Measurements from ENCODE around the gene ALK.

DNA sequence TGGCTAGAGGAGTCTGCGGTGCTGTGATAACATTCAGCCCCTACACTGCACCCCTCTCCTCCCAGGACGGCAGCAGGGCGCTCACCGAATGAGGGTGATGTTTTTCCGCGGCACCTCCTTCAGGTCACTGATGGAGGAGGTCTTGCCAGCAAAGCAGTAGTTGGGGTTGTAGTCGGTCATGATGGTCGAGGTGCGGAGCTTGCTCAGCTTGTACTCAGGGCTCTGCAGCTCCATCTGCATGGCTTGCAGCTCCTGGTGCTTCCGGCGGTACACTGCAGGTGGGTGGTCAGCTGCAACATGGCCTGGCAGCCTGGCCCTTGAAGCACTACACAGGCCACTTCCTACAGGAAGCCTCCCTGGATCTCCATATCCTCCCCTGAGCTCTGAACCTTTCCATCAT, 698.1 kb downstream of the ALK start:
- no peak for TF ChIP-seq POLR2AphosphoS5 (IDR thresholded peaks at IDR 0.05; ENCODE audit: low read depth, low read length)
- TF ChIP-seq, protein P1, sequence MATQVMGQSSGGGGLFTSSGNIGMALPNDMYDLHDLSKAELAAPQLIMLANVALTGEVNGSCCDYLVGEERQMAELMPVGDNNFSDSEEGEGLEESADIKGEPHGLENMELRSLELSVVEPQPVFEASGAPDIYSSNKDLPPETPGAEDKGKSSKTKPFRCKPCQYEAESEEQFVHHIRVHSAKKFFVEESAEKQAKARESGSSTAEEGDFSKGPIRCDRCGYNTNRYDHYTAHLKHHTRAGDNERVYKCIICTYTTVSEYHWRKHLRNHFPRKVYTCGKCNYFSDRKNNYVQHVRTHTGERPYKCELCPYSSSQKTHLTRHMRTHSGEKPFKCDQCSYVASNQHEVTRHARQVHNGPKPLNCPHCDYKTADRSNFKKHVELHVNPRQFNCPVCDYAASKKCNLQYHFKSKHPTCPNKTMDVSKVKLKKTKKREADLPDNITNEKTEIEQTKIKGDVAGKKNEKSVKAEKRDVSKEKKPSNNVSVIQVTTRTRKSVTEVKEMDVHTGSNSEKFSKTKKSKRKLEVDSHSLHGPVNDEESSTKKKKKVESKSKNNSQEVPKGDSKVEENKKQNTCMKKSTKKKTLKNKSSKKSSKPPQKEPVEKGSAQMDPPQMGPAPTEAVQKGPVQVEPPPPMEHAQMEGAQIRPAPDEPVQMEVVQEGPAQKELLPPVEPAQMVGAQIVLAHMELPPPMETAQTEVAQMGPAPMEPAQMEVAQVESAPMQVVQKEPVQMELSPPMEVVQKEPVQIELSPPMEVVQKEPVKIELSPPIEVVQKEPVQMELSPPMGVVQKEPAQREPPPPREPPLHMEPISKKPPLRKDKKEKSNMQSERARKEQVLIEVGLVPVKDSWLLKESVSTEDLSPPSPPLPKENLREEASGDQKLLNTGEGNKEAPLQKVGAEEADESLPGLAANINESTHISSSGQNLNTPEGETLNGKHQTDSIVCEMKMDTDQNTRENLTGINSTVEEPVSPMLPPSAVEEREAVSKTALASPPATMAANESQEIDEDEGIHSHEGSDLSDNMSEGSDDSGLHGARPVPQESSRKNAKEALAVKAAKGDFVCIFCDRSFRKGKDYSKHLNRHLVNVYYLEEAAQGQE (IDR thresholded peaks at IDR 0.05; ENCODE audit: insufficient read depth in 1 of 2, low read depth in 2 of 2, low read length in 2 of 2) = no peak
- TF ChIP-seq SIN3A (IDR thresholded peaks at IDR 0.05; ENCODE audit: borderline replicate concordance, insufficient read depth, low read length) = no peak
